Endothelial cell (in vitro differentiated cells): Measurements from ENCODE around the gene GRIA3. TPM values are rescaled to one million over a fixed set of nuclear protein-coding genes. Genes with fewer than 3 reads are reported as not detected.

Source experiments
- DNase-seq: peaks from one replicate; pipeline ENCODE4 v3.0.0; 2021; ENCODE audit warnings: low spot score
- H3K27ac Mint-ChIP-seq: one replicate; pipeline ENCODE4 v1.8.0; 2021; ENCODE audit warnings: mixed read lengths, inconsistent platforms; ENCODE audit not compliant: unreplicated experiment
- H3K27me3 Mint-ChIP-seq: one replicate; pipeline ENCODE4 v1.8.0; 2021; ENCODE audit warnings: mild to moderate bottlenecking, moderate library complexity, mixed read lengths, inconsistent platforms; ENCODE audit not compliant: unreplicated experiment
- H3K36me3 Mint-ChIP-seq: one replicate; pipeline ENCODE4 v1.8.0; 2021; ENCODE audit warnings: mild to moderate bottlenecking, low read depth, mixed read lengths, inconsistent platforms; ENCODE audit not compliant: unreplicated experiment
- H3K4me1 Mint-ChIP-seq: one replicate; pipeline ENCODE4 v1.8.0; 2021; ENCODE audit warnings: mild to moderate bottlenecking, mixed read lengths, inconsistent platforms; ENCODE audit not compliant: unreplicated experiment
- H3K4me3 Mint-ChIP-seq: one replicate; pipeline ENCODE4 v1.8.0; 2021; ENCODE audit warnings: mild to moderate bottlenecking, mixed read lengths, inconsistent platforms; ENCODE audit not compliant: unreplicated experiment
- H3K9me3 Mint-ChIP-seq: one replicate; pipeline ENCODE4 v1.8.0; 2021; ENCODE audit warnings: mixed read lengths, inconsistent platforms; ENCODE audit not compliant: unreplicated experiment
- total RNA-seq: library from RNA; stranded (reverse); fragmentation: NEBNext Ultra II Directional; extraction: Animal tissue kit (Norgen Biotek cat#: 25700); gene quantifications from one replicate; pipeline ENCODE4 v1.2.1, GENCODE V29; 2021; ENCODE audit not compliant: unreplicated experiment
- TF ChIP-seq, protein P1 (sequence below): fragments of 200-600 bp; sonication (generic); IDR thresholded peaks from one replicate; pipeline ENCODE4 v1.5.0; 2021; ENCODE audit warnings: antibody characterized with exemption; ENCODE audit not compliant: unreplicated experiment

GRIA3 gene
- total RNA-seq, 1 donor from 2014 or later: 0.51 TPM

DNA sequence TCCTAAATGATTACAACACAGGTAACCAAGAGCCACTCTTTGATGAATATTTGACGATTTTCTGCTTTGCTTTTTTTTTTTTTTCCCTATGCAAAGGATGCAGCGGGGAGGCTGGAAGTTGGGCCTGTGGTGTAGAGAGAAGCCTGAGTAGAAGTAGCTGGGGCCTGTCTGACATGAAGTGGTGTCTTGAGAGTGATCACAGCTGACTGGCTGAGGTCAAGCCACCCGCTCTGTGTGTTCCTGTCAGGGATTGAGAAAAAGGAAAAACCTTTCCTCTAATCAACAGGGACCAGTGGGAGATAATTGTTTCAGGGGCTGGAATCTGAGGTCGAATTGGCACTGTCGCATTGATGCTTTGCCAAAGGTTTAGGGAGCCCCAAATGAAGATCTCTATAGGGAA lies 258.7 kb downstream of the GRIA3 start:
- H3K9me3 Mint-ChIP-seq: no peaks in the 10 kb centered on the region
- no peak for DNase-seq
- H3K4me3 Mint-ChIP-seq: no peak overlapping the region
- peaks cover 8% of the 10 kb centered on the region for H3K4me1 Mint-ChIP-seq
- peaks cover 2% of the 10 kb centered on the region for H3K27me3 Mint-ChIP-seq
- H3K36me3 Mint-ChIP-seq: no peaks in the 10 kb centered on the region
- TF ChIP-seq, protein P1, sequence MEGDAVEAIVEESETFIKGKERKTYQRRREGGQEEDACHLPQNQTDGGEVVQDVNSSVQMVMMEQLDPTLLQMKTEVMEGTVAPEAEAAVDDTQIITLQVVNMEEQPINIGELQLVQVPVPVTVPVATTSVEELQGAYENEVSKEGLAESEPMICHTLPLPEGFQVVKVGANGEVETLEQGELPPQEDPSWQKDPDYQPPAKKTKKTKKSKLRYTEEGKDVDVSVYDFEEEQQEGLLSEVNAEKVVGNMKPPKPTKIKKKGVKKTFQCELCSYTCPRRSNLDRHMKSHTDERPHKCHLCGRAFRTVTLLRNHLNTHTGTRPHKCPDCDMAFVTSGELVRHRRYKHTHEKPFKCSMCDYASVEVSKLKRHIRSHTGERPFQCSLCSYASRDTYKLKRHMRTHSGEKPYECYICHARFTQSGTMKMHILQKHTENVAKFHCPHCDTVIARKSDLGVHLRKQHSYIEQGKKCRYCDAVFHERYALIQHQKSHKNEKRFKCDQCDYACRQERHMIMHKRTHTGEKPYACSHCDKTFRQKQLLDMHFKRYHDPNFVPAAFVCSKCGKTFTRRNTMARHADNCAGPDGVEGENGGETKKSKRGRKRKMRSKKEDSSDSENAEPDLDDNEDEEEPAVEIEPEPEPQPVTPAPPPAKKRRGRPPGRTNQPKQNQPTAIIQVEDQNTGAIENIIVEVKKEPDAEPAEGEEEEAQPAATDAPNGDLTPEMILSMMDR: no peak
- no peak overlapping the region for H3K27ac Mint-ChIP-seq

DNA sequence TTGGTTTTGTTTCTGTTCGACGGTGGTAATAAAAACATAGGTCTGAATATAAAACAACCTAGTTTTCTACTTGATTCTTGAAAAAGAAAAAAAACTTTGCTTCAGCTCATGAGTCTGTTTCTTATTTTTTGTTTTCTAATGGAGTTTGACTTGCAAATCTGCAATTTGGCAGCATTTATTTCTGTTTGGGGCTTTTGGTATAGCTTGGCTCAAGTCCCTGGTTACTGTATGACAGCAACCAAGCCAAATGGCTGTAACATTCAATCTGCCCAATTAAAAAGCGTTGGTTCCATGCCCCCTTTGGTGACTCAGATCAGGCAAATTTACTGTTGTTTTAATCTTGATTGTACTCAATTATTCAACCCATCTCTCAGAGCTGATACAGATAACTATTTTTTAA lies 263.4 kb downstream of the GRIA3 start:
- Mint-ChIP-seq H3K36me3 (no peaks in the 10 kb centered on the region), H3K9me3 (no peaks in the 10 kb centered on the region), H3K4me3 (no peak overlapping the region), H3K27ac (no peak overlapping the region), H3K27me3 (peaks cover 2% of the 10 kb centered on the region), H3K4me1 (peaks cover 8% of the 10 kb centered on the region)
- TF ChIP-seq, protein P1: no peak
- DNase-seq: no peak

DNA sequence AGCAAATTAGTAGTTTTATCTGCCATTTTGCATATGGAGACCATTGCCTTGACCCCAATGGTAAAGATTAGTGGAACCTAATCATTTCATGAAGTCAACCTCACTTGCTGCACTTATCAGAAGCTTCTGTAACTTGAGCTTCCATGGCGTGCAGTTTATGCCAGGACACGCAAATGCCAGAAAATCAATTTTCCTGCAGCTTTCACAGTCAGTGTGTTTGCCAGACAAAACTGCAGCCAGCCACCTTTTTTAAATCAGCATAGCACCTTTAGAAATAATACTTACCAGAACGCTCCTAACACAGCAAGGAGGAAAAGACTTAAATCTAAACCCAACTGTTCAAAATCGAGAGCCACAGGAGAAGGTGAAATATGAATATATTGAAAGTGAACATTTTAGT lies 265.3 kb downstream of the GRIA3 start:
- TF ChIP-seq, protein P1: no peak
- Mint-ChIP-seq H3K27me3 (peaks cover 2% of the 10 kb centered on the region), H3K36me3 (no peaks in the 10 kb centered on the region), H3K4me1 (no peaks in the 10 kb centered on the region), H3K4me3 (no peak overlapping the region), H3K9me3 (no peaks in the 10 kb centered on the region), H3K27ac (no peak overlapping the region)
- DNase-seq: no peak

DNA sequence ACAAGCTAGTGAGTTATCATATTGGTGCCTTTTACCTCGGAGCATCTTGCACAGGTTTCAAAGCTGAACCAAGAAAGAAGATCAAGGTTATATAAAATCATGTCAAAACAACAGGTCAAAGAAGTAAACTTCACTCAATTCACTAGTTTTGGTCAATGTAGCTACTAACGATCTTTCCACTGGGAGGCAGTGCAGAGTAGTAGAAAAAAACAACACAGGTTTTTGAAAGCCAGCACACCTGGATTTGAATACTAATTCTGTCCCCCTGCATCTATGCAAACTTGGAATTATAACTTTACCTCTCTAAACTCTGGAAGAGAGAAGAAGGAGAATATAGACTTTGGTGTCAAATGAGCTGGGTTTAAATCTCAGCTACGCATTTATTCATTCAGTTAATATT lies 266.1 kb downstream of the GRIA3 start:
- Mint-ChIP-seq H3K4me3 (no peak overlapping the region), H3K27ac (no peak overlapping the region), H3K36me3 (no peaks in the 10 kb centered on the region), H3K27me3 (peaks cover 2% of the 10 kb centered on the region), H3K9me3 (no peaks in the 10 kb centered on the region), H3K4me1 (no peaks in the 10 kb centered on the region)
- TF ChIP-seq, protein P1: peak; percentile 36
- peak; percentile 4 for DNase-seq

DNA sequence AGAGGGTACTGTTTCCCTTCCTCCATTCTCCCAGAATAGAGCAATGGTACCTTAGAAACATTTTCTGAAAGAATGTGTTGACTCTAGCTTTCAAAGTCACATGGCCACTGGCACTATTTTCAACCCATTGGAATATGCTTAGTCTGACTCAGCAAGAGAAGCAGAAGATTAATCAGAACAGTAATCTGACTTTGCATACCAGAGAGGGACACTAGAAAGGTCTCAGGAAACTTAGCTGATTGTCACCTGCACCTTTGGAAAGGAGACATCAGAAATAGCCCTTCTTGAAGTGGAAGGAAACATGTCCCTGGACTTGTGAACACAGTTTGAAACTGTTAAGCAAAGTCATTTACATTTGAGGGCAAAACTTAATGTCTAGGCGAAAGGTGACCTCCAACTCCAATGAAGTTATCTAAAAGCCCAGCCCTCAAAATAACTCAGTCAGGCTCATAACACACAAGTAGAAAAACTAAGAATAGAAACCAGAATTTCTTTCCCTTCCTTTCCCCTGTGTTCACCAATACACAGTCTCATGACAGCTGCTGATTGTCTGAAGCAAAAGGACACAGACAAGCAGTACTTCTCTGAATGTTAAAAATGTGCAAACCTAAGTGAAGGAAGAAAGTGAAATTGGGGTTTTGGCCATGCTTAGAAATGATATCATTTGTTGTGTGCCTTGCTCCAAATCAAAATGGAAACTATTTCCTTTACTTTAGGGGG lies 270.8 kb downstream of the GRIA3 start:
- Mint-ChIP-seq H3K4me3 (no peak overlapping the region), H3K4me1 (no peaks in the 10 kb centered on the region), H3K27me3 (no peaks in the 10 kb centered on the region), H3K9me3 (no peaks in the 10 kb centered on the region), H3K27ac (no peak overlapping the region), H3K36me3 (no peaks in the 10 kb centered on the region)
- DNase-seq: no peak
- TF ChIP-seq, protein P1: no peak
